ENCODE results near the gene GPBP1L1. TPM values are rescaled to one million over a fixed set of nuclear protein-coding genes. Genes with fewer than 3 reads are reported as not detected.

The GPBP1L1 gene
- total and polyA plus RNA-seq, 9 of the 15 experiments (the other 6 are each of a cell fraction or from before 2014, with no cell fraction given), result 86.0 to 216 (median 138) TPM

GRCh38 chr1:45686015-45686287 lies 382 bp downstream of the GPBP1L1 start (continued):
- TF ChIP-seq BCLAF1 (IDR thresholded peaks at IDR 0.05; ENCODE audit: borderline replicate concordance in 1 of 2, control insufficient read depth in 1 of 2, low read depth in 2 of 2, low read length in 1 of 2) (no peak), E2F3 (CRISPR knock-in tag; IDR thresholded peaks at IDR 0.05) (no peak), SNRNP70 (optimal IDR thresholded peaks at IDR 0.05; ENCODE audit: low read depth, low read length) (no peak), CCAR2 (IDR thresholded peaks at IDR 0.05; ENCODE audit: low read depth, low read length) (no peak), ZNF449 (CRISPR knock-in tag; IDR thresholded peaks at IDR 0.05) (no peak), ZNF830 (CRISPR knock-in tag; IDR thresholded peaks at IDR 0.05) (0 out of 2 replicates have a peak, but pooled peaks have one; percentile 75), RAD21 (CRISPR knock-in tag; conservative IDR thresholded peaks at IDR 0.05 in 1 of 2, IDR thresholded peaks at IDR 0.05 in 1 of 2) (peak; percentile 15 to 36; a peak in 3 of 4 replicates), MAZ (CRISPR knock-in tag; conservative IDR thresholded peaks at IDR 0.05 in 1 of 2, IDR thresholded peaks at IDR 0.05 in 1 of 2) (no peak), DLX4 (CRISPR knock-in tag; IDR thresholded peaks at IDR 0.05) (no peak), GATAD2A (IDR thresholded peaks at IDR 0.05) (0 out of 2 replicates have a peak, but pooled peaks have one; percentile 13), SMAD1 (IDR thresholded peaks at IDR 0.05; ENCODE audit: low read depth, low read length, partially characterized antibody) (no peak), ETS1 (conservative IDR thresholded peaks at IDR 0.05; ENCODE audit: control insufficient read depth, low read depth, low read length) (no peak), ZNF253 (CRISPR knock-in tag; conservative IDR thresholded peaks at IDR 0.05) (no peak), HDAC3 (IDR thresholded peaks at IDR 0.05; ENCODE audit: borderline replicate concordance, partially characterized antibody) (no peak), ZEB2 (IDR thresholded peaks at IDR 0.05) (peak; percentile 75; the same call in 1 of the 2 replicates), E2F4 (CRISPR knock-in tag; IDR thresholded peaks at IDR 0.05; ENCODE audit: low read depth) (no peak), ZNF76 (CRISPR knock-in tag; IDR thresholded peaks at IDR 0.05; ENCODE audit: borderline replicate concordance) (no peak), ZNF79 (CRISPR knock-in tag; IDR thresholded peaks at IDR 0.05; ENCODE audit: low read depth) (no peak), PCBP1 (IDR thresholded peaks at IDR 0.05; ENCODE audit: low read depth, low read length, poor library complexity, severe bottlenecking) (no peak), PTBP1 (IDR thresholded peaks at IDR 0.05; ENCODE audit: low read depth, low read length) (no peak), CBX1 (IDR thresholded peaks at IDR 0.05; ENCODE audit: low read depth) (no peak), PPARD (CRISPR knock-in tag; IDR thresholded peaks at IDR 0.05) (no peak)

Data from K562 (cell line).